Measurements from ENCODE around the gene SNCAIP. TPM values are rescaled to one million over a fixed set of nuclear protein-coding genes. Genes with fewer than 3 reads are reported as not detected.

SNCAIP gene
- total RNA-seq, 1 experiment from 2014 or later, result 1.2 TPM

DNA sequence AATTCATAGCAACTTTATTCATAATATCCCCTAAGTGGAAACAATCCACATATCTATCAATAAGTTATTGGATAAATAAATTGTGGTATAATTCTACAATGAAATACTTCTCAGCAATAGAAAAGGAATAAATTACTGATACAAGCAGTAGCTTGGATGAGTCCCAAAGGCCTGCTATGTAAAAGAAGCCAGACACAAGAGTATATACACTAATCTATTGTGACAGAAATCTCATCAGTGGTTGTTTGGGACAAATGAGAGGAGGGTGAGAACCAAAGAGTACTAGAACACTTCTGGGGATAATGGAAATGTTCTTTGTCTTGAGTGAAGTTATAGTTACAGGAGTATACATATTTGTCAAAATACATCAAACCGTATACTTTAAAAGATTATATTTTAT is 119.3 kb downstream of the SNCAIP start:
- Mint-ChIP-seq H3K9me3 (ENCODE audit: unreplicated experiment) (peaks cover 9% of the 10 kb centered on the region), H3K4me1 (ENCODE audit: low read depth, unreplicated experiment) (no peaks in the 10 kb centered on the region), H3K27ac (ENCODE audit: unreplicated experiment) (no peak overlapping the region), H3K4me3 (ENCODE audit: unreplicated experiment) (no peak overlapping the region), H3K36me3 (ENCODE audit: insufficient read depth, unreplicated experiment) (no peaks in the 10 kb centered on the region), H3K27me3 (ENCODE audit: insufficient read depth, unreplicated experiment) (no peaks in the 10 kb centered on the region)
- Histone ChIP-seq H3K27me3 (replicated peaks; ENCODE audit: control insufficient read depth, insufficient read depth, low read length) (no peaks in the 10 kb centered on the region), H3K9me3 (no peaks in the 10 kb centered on the region), H3K4me3 (ENCODE audit: low read depth, low read length) (no peak overlapping the region), H3K36me3 (ENCODE audit: control insufficient read depth, insufficient read depth, low read length) (no peaks in the 10 kb centered on the region), H3K4me1 (no peaks in the 10 kb centered on the region)
- no peak for DNase-seq
- ChIA-PET POLR2A (no interaction called here), CTCF (no interaction called here)
- BruUV-seq (replicated peaks), result no TSS peak
- TF ChIP-seq, protein P1, sequence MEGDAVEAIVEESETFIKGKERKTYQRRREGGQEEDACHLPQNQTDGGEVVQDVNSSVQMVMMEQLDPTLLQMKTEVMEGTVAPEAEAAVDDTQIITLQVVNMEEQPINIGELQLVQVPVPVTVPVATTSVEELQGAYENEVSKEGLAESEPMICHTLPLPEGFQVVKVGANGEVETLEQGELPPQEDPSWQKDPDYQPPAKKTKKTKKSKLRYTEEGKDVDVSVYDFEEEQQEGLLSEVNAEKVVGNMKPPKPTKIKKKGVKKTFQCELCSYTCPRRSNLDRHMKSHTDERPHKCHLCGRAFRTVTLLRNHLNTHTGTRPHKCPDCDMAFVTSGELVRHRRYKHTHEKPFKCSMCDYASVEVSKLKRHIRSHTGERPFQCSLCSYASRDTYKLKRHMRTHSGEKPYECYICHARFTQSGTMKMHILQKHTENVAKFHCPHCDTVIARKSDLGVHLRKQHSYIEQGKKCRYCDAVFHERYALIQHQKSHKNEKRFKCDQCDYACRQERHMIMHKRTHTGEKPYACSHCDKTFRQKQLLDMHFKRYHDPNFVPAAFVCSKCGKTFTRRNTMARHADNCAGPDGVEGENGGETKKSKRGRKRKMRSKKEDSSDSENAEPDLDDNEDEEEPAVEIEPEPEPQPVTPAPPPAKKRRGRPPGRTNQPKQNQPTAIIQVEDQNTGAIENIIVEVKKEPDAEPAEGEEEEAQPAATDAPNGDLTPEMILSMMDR (IDR thresholded peaks at IDR 0.05; ENCODE audit: insufficient read depth in 1 of 2, low read depth in 1 of 2, low read length in 1 of 2, severe bottlenecking in 1 of 2, unreplicated experiment in 1 of 2), result no peak
- intact Hi-C loops (cut with micrococcal nuclease; ENCODE audit: unreplicated experiment), result no loop called here

DNA sequence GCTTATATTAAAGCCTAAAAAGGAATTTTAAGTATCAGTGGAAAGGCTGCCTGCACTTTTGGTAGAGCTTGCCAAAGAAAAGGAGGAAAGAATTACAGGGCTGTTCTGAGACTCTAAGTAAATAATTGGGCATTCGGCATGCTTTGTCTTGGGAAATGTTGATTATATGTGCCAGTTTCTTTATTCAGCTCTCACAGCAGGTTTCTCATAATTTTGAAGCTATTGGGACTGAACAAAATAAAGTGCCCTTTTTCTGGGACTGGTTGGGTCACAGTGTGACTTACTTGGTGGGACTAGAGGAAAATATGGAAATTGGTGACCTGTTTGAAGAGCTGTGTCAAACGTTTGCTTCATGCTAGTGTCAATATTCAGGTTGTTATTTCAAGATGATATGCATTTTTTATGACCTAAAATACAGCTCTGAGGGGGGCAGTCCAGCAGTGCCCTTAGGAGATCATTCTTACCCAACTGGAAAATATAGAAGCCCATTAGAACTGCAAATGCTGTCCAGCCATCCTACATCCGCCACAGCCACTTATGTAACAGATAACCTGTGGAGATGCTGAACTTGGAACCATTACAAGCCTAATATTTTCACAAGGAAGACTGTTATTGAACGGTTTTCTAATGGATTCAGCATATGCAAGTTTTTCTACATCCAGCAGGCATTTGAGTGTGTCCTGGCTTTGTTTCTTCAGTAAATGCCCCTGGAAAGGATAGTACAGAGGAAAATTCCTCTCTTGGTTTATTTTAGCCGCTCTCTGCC is 122.4 kb downstream of the SNCAIP start:
- no peak overlapping the region for H3K4me3 ChIP-seq (ENCODE audit: low read depth, low read length)
- intact Hi-C loops (cut with micrococcal nuclease; ENCODE audit: unreplicated experiment), result no loop called here
- H3K27me3 ChIP-seq (replicated peaks; ENCODE audit: control insufficient read depth, insufficient read depth, low read length), result no peaks in the 10 kb centered on the region
- TF ChIP-seq, protein P1 (IDR thresholded peaks at IDR 0.05; ENCODE audit: insufficient read depth in 1 of 2, low read depth in 1 of 2, low read length in 1 of 2, severe bottlenecking in 1 of 2, unreplicated experiment in 1 of 2), result no peak
- H3K9me3 Mint-ChIP-seq (ENCODE audit: unreplicated experiment), result peaks cover under 1% of the 10 kb centered on the region
- no peak overlapping the region for H3K27ac Mint-ChIP-seq (ENCODE audit: unreplicated experiment)
- H3K9me3 ChIP-seq, result no peaks in the 10 kb centered on the region
- H3K4me1 Mint-ChIP-seq (ENCODE audit: low read depth, unreplicated experiment), result no peaks in the 10 kb centered on the region
- BruUV-seq (replicated peaks), result no TSS peak
- no peak for DNase-seq
- no peak overlapping the region for H3K4me3 Mint-ChIP-seq (ENCODE audit: unreplicated experiment)
- POLR2A ChIA-PET, result no interaction called here
- no peaks in the 10 kb centered on the region for H3K36me3 ChIP-seq (ENCODE audit: control insufficient read depth, insufficient read depth, low read length)
- H3K27me3 Mint-ChIP-seq (ENCODE audit: insufficient read depth, unreplicated experiment), result no peaks in the 10 kb centered on the region
- CTCF ChIA-PET, result no interaction called here
- H3K36me3 Mint-ChIP-seq (ENCODE audit: insufficient read depth, unreplicated experiment), result no peaks in the 10 kb centered on the region
- no peaks in the 10 kb centered on the region for H3K4me1 ChIP-seq

DNA sequence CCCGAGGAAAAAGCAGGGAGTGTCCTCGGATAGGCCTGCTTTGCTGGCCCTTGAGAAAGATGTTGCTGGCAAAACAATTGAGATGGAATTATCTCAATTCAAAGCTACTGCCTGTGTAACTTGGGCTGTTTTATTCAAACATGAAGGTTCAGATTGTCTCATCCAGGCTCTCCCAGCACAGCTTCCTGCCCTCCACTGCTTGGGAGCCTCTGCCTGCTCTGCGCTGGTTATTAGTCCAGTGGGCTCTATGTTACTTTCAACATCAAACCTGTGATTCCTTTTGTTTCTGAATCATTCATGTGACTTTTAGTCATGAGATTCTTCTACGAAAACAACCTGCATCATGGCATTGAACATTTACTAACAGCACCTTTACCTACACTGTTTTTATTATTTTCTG is 123.2 kb downstream of the SNCAIP start:
- Histone ChIP-seq H3K9me3 (no peaks in the 10 kb centered on the region), H3K27me3 (replicated peaks; ENCODE audit: control insufficient read depth, insufficient read depth, low read length) (no peaks in the 10 kb centered on the region), H3K4me3 (ENCODE audit: low read depth, low read length) (no peak overlapping the region), H3K4me1 (no peaks in the 10 kb centered on the region), H3K36me3 (ENCODE audit: control insufficient read depth, insufficient read depth, low read length) (no peaks in the 10 kb centered on the region)
- H3K4me3 Mint-ChIP-seq (ENCODE audit: unreplicated experiment), result no peak overlapping the region
- TF ChIP-seq, protein P1 (IDR thresholded peaks at IDR 0.05; ENCODE audit: insufficient read depth in 1 of 2, low read depth in 1 of 2, low read length in 1 of 2, severe bottlenecking in 1 of 2, unreplicated experiment in 1 of 2), result no peak
- ChIA-PET CTCF (no interaction called here), POLR2A (no interaction called here)
- H3K4me1 Mint-ChIP-seq (ENCODE audit: low read depth, unreplicated experiment), result no peaks in the 10 kb centered on the region
- H3K27ac Mint-ChIP-seq (ENCODE audit: unreplicated experiment), result no peak overlapping the region
- H3K9me3 Mint-ChIP-seq (ENCODE audit: unreplicated experiment), result no peaks in the 10 kb centered on the region
- H3K36me3 Mint-ChIP-seq (ENCODE audit: insufficient read depth, unreplicated experiment), result no peaks in the 10 kb centered on the region
- DNase-seq, result no peak
- intact Hi-C loops (cut with micrococcal nuclease; ENCODE audit: unreplicated experiment), result no loop called here
- H3K27me3 Mint-ChIP-seq (ENCODE audit: insufficient read depth, unreplicated experiment), result no peaks in the 10 kb centered on the region
- BruUV-seq (replicated peaks), result no TSS peak

All from Caco-2 (cell line).